GM21367 (cell line): ENCODE data around the gene KBTBD4.

Experiments used
- ATAC-seq: cut with Tn5 transposase; IDR thresholded peaks from one replicate; pipeline ENCODE4 v1.9.1; 2021; ENCODE audit not compliant: unreplicated experiment

KBTBD4 gene

DNA sequence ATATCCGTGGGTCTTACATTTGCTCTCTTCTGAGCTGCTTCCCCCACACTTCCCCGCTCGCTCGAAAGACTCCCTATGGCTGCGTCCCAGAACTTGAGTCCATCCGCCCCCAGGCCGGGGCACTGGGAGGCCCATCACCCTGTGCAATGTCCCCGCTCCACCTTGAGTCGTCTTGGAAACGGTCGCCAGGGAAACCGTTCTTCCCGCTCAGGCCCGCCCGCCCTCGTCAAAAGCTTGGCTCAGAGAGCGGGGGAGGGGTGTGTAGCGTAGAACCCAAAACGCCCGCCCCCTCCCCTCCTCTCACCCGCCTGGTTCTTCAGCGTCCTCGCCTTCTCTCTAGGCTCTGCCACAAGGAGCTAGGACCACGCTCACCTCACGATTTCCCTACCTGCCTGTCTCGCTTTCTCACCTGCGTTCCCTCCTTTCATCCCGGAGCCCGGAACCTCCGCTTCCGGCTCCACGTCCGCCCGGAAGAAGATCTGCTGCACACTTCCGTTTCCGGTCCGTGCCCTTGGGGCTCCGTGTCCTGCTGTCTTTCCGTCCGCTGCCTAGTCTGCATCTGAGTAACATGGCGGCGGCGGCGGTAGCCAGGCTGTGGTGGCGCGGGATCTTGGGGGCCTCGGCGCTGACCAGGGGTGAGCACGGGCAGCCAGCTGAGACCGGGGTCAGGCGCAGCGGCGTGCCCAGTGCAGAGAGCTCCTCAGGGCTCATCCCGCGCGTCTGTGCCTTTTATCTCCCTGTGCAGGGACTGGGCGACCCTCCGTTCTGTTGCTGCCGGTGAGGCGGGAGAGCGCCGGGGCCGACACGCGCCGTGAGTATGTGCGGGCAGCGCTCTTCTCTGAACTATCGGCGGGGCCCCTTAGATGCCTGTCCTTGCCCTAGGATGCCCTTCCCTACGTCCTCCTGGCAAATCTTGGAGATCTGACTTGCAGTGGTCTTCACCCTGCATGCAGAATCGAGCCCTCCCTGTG, at the start of gene KBTBD4, which contains the start of gene NDUFS3:
KBTBD4 (minus strand) TSS at position 447 of the 971 bp plus-strand sequence; CDS start at position 428, 19 bp downstream.
NDUFS3 (plus strand) TSS at position 551 of the 971 bp plus-strand sequence; CDS start at position 569, 18 bp downstream.
- peak; percentile 83 for ATAC-seq

DNA sequence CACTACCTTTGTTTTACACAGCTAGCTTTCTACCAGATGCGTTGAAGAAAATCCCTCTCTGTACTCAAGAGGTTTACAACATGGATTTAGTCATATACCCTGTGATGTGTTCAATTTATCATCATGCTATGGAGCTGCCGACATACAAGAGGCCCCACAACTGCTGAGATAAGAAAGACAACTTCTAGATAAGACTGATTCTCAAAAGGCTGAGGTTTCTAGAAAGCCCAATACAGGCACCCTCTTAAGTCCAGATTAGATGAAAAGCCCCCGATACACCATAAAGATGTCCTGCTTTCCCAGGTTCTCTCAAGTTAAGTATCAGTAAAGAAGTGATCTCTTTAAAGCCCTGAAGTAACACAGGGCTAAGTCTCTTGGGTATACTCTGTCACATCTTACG, 49.3 kb upstream of the KBTBD4 start:
- no peak for ATAC-seq

DNA sequence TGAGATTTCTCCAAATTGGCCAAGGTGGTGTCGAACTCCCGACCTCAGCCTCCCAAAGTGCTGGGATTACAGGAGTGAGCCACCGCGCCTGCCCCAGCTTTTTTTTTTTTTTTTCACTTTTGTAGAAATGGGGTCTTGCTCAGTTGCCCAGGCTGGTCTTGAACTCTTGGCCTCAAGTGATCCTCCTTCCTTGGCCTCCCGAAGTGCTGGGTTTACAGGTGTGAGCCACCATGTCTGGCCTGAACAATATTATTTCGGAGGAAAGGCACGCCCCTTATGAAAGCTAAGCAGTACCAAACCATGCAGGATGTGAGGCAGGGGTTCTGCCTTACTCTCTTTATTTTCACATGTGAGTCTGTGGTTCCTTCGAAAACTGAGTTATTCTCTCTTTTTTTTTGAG, 47.5 kb upstream of the KBTBD4 start:
- no peak for ATAC-seq

DNA sequence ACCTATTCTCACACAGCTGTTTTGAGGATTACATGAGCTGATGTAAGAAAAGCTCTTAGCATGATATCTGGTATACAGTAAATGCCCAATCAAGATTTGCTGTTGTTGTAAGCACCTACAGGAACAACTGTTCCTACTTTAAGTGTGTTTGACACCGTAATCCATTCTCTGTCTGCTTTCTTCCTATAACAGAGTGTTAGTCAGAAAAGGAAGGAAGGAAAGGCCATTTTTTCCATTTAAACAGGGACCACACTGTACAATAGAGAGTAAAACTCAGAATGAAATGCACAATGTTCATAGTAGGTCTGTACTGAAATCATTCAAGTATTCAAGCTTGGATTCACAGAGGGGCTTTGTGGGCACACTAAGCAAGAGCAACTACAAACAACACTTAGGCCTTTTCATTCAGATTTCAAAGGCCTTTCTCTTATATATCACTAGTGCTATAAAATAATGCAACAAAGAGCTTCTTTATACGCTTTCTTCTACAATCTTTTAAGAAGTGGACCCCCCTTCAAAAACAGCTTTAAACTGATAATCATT, 42.1 kb upstream of the KBTBD4 start:
- no peak for ATAC-seq

DNA sequence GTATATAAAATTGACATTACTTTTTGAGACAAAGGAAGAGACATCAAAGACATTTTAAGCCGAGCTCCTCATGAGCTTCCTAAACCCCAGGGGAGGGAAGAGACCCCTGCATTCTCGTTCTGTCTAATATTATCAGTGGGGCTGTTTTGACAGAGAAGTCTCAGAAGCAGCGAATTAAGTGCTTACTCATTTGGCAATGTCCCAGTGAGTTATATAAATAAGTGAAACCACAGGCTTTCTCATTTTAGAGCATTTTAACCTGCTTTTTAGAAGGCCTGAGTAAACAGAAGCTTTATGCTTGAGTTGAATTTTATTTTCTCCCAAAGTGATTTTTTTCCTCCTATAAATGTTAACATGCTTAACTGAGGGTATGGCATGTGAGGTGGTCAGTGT, 38.6 kb upstream of the KBTBD4 start:
- ATAC-seq: no peak

DNA sequence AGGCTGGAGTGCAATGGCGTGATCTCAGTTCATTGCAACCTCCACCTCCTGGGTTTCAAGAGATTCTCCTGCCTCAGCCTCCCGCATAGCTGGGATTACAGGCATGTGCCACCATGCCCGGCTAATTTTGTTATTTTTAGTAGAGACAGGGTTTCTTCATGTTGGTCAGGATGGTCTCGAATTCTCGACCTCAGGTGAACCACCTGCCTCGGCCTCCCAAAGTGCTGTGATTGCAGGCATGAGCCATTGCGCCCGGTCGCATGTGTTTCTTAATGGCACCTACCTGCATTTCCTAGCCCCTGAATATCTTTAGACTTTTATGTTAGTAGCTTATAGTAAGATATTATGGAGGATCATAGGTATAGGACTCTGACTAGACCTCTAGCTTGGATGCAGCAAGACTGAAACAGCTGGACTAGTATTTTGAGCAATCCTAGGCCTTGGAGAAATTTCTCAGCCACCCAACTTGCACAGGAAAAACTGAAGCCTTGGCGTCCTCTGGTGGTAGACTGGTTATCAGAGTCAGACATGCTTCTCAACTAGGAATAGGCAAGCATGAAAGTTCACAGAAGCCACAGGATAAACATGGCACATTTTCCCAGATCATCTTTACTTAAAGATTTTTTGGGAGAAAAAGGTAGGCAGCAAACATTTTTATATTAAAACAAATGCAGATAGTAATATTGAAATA, 38.1 kb upstream of the KBTBD4 start:
- no peak for ATAC-seq

DNA sequence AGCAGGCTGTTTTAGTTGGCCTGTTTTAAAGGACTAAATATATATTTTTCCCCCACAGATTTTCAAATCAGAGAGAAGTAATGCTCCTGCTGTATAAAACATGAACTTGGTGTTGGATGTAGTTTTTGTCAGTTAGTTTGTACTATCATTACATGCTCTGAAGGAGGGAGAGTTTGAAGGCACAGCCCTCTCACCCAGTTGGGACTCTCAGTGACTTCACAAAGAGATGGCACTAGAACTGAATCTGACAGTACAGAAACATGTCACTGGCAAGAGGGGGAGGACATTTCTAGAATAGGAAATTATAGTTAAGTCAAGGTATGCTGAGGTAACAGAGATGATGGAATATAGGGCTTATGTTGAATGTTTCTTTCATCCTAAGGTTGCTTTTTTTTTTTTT, 36.5 kb upstream of the KBTBD4 start:
- no peak for ATAC-seq

DNA sequence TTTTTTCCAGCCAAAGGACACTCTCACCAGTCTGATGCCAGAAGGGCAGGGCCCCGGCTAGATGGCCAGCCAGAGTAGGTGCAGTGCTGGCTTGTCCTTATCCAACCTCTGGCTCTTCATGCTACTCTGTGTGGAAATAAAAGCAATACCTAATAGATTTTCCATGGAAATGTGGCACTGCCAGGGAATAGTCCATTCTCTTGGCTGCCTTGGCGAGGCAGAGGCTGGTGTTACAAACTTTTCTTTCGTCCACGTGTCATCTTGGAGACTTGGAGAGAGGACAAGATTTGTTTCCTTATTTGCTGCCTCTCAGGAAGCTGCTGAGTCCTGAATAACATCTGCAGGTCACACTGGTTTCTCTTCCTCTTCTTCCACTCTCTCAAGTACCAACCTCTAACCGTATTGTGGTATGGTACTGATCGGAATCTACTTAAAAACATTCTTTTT, 32.6 kb upstream of the KBTBD4 start:
- ATAC-seq: peak; percentile 79

DNA sequence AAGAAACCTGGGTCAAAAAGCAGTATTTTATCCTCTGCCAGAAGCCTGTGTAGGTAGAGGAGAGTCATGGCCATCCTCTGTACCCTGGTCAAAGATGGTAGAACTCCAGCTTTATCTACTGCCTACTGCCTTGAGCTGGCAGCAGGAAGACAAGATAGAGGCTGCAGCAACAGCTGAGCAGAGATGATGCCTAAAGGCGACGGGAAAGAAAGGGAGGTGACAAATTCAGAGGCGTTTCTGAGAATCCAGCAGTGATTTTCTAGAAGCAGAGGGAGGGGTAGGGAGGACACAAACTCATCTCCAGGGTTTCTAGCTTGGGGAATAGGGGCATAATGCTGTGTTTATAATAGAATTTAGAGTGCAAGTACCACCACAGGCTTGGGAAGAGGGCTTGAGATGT, 30.9 kb upstream of the KBTBD4 start:
- no peak for ATAC-seq

DNA sequence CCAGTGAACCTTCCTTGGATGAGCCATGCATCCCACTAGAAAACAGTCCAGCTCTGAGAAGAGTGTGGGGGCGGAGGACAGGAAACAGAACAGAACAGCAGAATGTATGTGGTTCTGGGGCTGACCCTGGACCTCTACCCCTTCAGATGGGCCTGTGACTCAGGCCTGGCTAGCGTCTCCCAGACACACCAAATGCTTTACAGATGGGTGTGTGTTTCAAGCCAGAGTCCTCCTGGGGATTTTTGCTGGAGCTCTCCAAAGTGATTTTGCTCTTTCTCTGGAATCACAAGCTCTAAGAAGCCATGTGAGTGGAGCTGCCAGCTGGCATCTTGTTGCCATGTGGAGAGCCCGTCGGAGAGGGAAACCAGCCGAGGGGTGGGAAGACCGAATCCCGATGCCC, 28.6 kb upstream of the KBTBD4 start:
- ATAC-seq: no peak

DNA sequence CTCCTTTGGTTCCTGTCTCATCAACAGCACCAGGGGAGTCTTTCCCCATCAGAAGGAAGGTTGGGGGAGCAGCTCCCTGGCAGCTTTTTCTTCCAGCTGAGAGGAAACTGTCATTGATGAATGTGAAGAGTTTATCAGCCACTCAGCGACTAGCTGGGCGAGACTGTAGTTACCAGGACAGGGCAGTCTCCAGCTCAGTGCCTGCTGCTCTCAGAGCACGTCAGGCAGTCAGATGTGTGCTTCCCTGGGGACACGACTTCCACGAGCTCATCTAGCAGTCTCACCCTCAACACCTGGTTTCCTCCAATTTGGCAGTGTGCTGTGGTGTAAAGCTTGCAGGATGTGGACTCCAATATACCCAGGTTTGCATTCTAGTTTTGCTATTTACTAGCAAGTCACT, 28.0 kb upstream of the KBTBD4 start:
- ATAC-seq: no peak

DNA sequence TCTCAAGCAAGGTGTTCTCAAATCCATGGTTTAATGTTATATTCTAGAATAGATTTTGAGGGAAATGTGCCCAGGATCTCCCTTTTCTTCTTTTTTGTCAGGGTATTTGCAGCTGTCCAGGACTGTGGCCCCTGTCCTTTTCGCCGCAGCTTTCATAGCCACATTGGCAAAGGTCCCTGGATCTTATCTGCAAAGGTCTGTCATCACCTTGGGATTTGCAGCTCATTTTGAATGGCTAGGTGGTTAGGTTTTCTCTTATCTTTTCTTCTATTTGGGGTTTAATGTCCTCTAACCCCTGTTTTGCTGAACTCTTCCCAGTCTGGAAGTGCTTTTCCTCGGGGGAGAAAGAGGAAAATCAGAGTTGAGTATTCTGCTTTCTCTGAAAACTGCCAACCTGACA, 27.2 kb upstream of the KBTBD4 start:
- ATAC-seq: no peak

DNA sequence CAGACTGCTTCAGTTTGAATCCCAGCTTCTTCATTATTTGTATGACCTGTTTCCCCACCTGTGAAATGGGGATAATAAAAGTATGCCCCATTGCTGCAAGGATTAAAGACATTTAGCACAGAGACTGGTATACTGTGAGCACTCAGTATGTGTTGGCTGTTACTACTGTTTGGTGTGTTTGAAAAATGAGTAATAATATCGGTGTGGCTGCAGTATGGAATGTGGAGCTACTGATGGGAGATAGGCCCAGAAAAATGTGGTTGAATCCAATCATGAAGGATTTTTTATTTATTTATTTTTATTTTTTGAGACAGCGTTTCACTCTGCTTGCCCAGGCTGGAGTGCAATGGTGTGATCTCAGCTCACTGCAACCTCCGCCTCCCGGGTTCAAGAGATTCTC, 24.5 kb upstream of the KBTBD4 start:
- no peak for ATAC-seq

DNA sequence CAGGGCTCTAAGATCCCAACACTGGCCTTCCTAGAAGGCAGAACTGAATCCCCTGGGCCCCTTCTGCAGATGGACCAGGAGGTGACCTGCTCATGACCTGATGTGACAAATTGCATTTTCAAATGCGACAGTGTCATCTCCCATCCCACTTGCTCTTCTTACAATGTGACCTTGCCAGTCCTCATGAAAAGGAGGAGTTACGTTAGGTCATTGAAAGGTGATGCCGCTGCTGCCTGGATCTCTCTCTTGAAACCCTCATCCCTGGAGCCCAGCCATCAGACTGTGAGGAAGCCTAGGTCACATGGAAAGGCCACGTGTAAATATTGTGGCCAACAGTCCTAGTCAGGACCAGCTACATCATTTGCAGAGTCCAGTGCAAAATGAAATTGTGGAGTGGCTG, 21.1 kb upstream of the KBTBD4 start:
- no peak for ATAC-seq

DNA sequence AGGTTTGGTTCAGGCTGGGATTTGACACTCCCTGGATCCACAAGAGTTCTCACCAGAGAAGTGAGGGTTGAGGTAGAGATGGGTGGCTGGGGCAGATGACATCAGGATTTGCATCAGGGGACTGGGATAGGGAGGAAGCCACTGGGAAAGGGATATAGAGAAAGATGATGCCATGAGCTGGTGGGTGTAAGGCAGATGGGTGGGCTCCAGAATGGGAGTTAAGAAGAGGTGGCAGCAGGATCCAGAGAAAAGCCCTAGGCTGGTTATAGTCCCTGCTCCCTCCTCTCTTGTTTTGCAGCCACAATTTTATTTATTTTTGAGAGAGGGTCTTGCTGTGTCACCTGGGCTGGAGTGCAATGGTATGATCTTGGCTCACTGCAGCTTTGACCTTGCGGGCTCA, 17.2 kb upstream of the KBTBD4 start:
- ATAC-seq: no peak

DNA sequence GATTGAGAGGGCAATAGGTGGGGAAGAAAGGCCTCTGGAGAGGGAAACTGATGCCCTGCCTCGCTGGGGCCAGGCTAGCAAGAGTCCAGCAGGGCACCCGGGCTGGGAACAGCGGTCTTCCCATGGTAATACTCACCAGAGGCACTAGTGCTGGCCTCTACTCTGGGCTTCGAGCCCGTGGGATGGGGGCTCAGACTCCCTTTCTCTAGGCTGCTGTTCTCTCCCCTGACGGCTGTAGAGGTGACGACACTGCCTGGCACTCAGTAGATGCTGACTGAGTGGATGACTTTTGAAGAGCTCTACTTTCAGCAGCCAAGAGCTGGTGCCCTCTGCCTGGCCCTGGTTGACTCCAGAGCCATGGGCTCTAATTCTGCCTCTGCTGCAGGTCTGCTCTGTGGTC, 16.3 kb upstream of the KBTBD4 start:
- ATAC-seq: no peak

DNA sequence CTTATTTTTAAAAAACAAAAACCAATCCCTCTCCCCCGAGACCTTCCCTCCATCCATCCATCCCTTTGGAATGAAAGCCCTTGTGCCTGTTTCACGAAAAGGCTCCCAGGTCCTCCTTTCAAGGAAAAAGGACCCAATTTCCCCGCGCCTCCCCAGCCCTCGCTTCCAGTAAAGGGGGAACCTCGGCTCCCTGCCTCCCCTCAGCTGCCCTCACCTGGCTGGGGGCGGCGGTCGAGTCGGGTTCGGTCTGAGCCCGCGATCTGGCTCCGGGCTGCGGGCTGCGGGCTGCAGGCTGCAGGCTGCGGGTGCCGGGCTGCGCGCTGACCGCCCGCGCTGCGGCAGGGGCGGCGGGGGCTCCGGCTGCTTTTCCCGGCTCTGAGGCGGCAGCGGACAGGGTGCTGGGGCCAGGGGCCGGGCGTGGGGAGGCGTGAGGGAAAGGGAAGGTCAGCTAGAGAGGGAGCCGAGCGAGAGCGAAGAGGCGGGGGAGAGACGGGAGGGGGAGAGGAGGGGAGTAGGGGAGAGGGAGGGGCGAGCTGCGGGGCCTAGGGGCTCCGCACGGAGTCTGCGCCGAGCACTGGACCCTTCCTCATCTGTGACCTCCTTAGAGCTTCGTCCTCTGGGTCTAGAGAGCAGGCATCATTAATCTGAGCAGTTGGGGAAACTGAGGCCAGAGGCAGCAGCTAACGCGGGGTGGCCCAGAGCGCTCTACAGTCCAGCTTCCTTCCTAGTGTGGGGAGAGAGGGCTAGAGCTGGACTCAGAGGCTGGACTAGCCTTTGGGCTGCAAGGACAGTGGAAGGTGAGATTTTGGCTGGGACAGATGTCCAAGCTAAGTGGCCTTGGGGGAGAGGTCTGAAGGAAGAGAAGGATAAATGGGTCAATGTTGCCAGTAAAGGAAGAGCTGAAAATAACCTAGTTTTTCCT, 15.4 kb upstream of the KBTBD4 start, which contains the start of gene C1QTNF4:
C1QTNF4 (minus strand) TSS at position 478 of the 922 bp plus-strand sequence. CDS start 3,601 bp downstream, outside the sequence.
- no peak for ATAC-seq

DNA sequence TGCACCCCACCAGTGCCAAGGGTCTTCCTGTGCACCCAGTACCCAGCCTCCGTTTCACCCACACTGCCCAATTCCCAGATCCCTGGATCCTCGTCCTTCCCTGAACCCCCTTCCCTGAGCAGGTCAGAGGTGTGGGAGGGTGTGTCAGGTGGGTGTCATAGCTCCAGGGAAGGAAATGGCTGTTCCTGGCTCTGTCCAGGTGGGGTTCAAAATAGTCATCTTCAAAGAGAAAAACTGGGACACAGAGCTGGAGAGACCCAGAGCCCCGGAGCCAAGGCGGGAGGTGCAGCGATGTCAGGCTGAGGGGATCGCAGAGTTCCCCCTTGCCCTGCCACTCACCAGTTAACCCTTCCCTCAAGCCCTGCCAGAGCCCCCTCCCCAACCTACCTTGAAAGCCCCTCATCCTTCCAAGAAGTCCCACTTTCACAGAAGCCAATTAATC, 14.7 kb upstream of the KBTBD4 start:
- ATAC-seq: no peak

DNA sequence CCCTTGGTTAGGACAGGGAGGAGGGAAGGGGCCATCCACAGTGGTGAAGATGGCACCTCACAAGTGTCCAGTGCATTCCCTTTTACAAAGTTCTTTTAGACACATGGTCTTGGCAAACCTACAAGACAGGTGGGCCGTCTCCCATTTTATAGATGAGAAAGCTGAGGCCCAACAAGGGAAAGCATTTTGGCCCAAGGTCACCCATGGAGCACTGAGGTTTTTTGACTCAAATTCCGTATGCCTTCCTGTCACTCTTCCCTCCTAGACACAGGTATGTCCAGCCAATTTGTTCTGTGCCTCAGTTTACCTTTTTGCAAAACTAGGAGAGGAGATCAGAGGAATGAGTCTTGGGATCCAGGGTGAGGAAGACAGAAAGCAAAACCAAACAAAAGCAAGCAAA, 14.2 kb upstream of the KBTBD4 start:
- no peak for ATAC-seq

DNA sequence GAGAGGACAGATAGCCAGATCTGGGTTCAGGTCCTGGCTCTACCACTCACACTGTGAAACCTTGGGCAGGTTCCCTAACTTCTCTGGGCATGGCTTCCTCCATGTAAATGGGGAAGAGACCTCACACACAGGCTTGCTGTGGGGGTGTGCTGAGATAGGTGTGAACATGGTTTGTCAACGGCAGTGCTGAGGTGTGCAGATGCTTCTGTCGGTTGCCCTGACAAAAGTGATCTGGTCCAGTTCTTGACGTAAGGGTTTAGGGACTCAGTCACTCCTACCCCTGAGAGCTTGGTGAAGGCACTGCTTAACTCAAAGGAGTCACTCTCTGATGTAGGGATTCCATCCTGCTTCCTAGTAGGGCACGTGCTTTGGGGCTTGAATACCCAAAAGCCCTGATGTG, 13.5 kb upstream of the KBTBD4 start:
- no peak for ATAC-seq
